GM21515 (cell line): Measurements from ENCODE around the gene MBNL2.

Experiments
- ATAC-seq: cut with Tn5 transposase; IDR thresholded peaks from one replicate; pipeline ENCODE4 v1.9.1; 2021; ENCODE audit not compliant: unreplicated experiment

The MBNL2 gene

GRCh38 chr13:97295283-97296182 lies 73.4 kb downstream of the MBNL2 start:
- no peak for ATAC-seq

- no peak for ATAC-seq
These were observed 74.6 kb downstream of the MBNL2 start for GRCh38 chr13:97296740-97297139.

- no peak for ATAC-seq
These were observed 76.7 kb downstream of the MBNL2 start for GRCh38 chr13:97298816-97299215.

- no peak for ATAC-seq
These were observed 78.7 kb downstream of the MBNL2 start for GRCh38 chr13:97300871-97301270.

GRCh38 chr13:97301382-97302095 lies 79.4 kb downstream of the MBNL2 start:
- ATAC-seq: no peak

- ATAC-seq: no peak
These were observed 80.5 kb downstream of the MBNL2 start for GRCh38 chr13:97302611-97303010.

- no peak for ATAC-seq
These were observed 84.0 kb downstream of the MBNL2 start for GRCh38 chr13:97306106-97306505.

- ATAC-seq: no peak
These were observed 84.5 kb downstream of the MBNL2 start for GRCh38 chr13:97306645-97307044.

- ATAC-seq: no peak
These were observed 85.2 kb downstream of the MBNL2 start for GRCh38 chr13:97307118-97307881.

- ATAC-seq: no peak
These were observed 85.9 kb downstream of the MBNL2 start for GRCh38 chr13:97307882-97308624.

- no peak for ATAC-seq
These were observed 86.7 kb downstream of the MBNL2 start for GRCh38 chr13:97308735-97309429.

- ATAC-seq: no peak
These were observed 88.8 kb downstream of the MBNL2 start for GRCh38 chr13:97310809-97311436.

GRCh38 chr13:97311956-97312355 lies 89.8 kb downstream of the MBNL2 start:
- no peak for ATAC-seq

- ATAC-seq: no peak
These were observed 91.6 kb downstream of the MBNL2 start for GRCh38 chr13:97313551-97314260.

- no peak for ATAC-seq
These were observed 94.3 kb downstream of the MBNL2 start for GRCh38 chr13:97316390-97316789.

- no peak for ATAC-seq
These were observed 95.8 kb downstream of the MBNL2 start for GRCh38 chr13:97317933-97318332.

- no peak for ATAC-seq
These were observed 96.4 kb downstream of the MBNL2 start for GRCh38 chr13:97318532-97318931.

- ATAC-seq: no peak
These were observed 97.1 kb downstream of the MBNL2 start for GRCh38 chr13:97319113-97319720.

GRCh38 chr13:97321101-97321500 lies 99.0 kb downstream of the MBNL2 start:
- no peak for ATAC-seq
